ENCODE results near the gene SUN1.

SUN1 gene

GRCh38 chr7:837001-837400 lies 4.7 kb downstream of the SUN1 start:
- H3K4me3 ChIP-seq (ENCODE audit: low read depth, low read length), result no peak overlapping the region

GRCh38 chr7:840001-840600 lies 7.8 kb downstream of the SUN1 start:
- no peak for TF ChIP-seq CTCF (IDR thresholded peaks at IDR 0.05; ENCODE audit: low read depth, low read length)
- H3K4me3 ChIP-seq (ENCODE audit: low read depth, low read length), result no peak overlapping the region

More at GRCh38 chr7:837001-837400, 4.7 kb downstream of the SUN1 start:
- TF ChIP-seq CTCF (IDR thresholded peaks at IDR 0.05; ENCODE audit: low read depth, low read length), result no peak

DNA sequence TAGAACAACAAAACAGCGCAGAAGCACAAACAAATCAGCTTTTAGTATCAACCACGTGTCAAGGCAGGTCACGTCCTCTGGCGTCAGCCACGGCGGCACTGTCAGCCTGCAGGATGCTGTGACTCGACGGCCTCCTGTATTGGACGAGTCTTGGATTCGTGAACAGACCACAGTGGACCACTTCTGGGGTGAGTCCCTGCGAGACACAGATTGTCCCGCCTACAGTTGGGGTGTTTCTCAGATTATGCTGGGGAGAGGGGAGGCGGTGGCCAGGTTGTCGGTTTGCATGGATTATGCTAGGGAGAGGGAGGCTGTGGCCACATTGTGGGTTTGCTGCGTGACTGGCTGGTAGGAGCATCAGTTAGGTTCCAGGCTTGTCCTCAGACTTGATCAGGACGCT lies 9.7 kb downstream of the SUN1 start:
- no peak for TF ChIP-seq CTCF (IDR thresholded peaks at IDR 0.05; ENCODE audit: low read depth, low read length)
- no peak overlapping the region for H3K4me3 ChIP-seq (ENCODE audit: low read depth, low read length)

DNA sequence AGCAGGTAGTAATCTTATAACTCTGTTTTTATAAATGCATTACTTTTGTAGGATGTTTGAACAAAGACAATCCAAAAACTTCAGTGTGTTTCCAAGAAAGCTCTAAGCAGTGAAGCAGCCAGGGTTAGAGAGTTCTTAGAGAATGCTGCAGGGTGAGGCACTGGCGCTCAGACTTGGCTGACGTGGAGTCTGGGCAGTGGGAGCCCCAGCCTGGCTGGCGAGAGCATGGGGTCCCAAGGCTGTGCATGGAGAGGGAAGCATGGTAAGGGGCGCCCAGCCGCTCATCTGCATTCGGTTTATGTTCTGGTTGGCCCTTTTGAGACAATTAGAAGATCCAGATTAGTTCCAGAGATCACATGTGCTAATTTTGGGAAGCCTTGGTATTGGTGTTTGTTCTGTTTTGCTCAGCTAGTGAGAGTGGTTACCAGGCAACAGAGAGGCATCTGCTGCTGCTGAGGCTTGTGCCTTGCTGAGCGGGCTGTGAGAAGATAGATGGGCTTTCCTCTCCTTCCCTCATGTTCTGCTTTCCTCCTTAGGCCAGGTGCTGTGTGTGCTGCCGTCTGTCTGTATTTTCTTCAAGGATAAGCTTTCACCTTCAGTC lies 10.3 kb downstream of the SUN1 start:
- TF ChIP-seq CTCF (IDR thresholded peaks at IDR 0.05; ENCODE audit: low read depth, low read length), result no peak
- H3K4me3 ChIP-seq (ENCODE audit: low read depth, low read length), result no peak overlapping the region

- TF ChIP-seq CTCF (IDR thresholded peaks at IDR 0.05; ENCODE audit: low read depth, low read length), result no peak
- H3K4me3 ChIP-seq (ENCODE audit: low read depth, low read length), result no peak overlapping the region
Measured at GRCh38 chr7:843230-843629, 11.0 kb downstream of the SUN1 start.

DNA sequence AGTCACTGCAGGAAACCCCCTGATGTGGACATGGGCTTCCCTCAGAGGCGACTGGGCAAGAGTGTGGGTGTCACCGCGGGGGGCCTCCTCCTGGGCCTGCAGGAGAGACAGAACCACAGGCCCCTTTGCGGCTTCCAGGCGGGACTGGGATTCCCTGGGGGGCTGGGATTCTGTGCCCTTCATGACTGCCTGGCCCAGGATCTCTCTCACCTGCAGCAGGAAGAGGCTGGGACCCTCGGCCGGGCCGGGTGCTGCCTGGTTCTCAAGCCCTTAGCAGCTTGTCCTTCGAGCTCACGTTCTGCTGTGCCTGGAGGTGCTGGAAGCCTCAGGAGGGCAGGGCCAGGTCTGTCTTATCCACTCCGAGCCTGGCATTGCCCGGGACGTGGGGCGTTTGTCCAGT lies 11.8 kb downstream of the SUN1 start:
- TF ChIP-seq CTCF (IDR thresholded peaks at IDR 0.05; ENCODE audit: low read depth, low read length), result no peak
- no peak overlapping the region for H3K4me3 ChIP-seq (ENCODE audit: low read depth, low read length)

- TF ChIP-seq CTCF (IDR thresholded peaks at IDR 0.05; ENCODE audit: low read depth, low read length), result no peak
- H3K4me3 ChIP-seq (ENCODE audit: low read depth, low read length), result no peak overlapping the region
Measured at GRCh38 chr7:844514-844913, 12.2 kb downstream of the SUN1 start.

All from WI38 (cell line).